Nephron (organoid): ENCODE measurements around the gene USP32.

Experiments
- H3K27ac Mint-ChIP-seq, 3 experiments: 2 replicates each; pipeline ENCODE4 v1.8.0; 2020; ENCODE audit warnings: mixed read lengths in 3 of 3, mild to moderate bottlenecking in 2 of 3, moderate library complexity in 1 of 3
- H3K27me3 Mint-ChIP-seq: 2 replicates; pipeline ENCODE4 v1.8.0; 2021; ENCODE audit warnings: low read depth, mild to moderate bottlenecking, moderate library complexity, mixed read lengths
- H3K36me3 Mint-ChIP-seq: 2 replicates; pipeline ENCODE4 v1.8.0; 2020; ENCODE audit warnings: low read depth, mixed read lengths
- H3K4me1 Mint-ChIP-seq: 2 replicates; pipeline ENCODE4 v1.8.0; 2020; ENCODE audit warnings: mixed read lengths
- H3K4me3 Mint-ChIP-seq, 3 experiments: 2 replicates each; pipeline ENCODE4 v1.8.0; 2020; ENCODE audit warnings: mild to moderate bottlenecking in 3 of 3, mixed read lengths in 3 of 3, moderate library complexity in 2 of 3
- H3K9me3 Mint-ChIP-seq: 2 replicates; pipeline ENCODE4 v1.8.0; 2020; ENCODE audit warnings: mixed read lengths
- TF ChIP-seq, protein P1 (sequence below), 3 experiments: fragments of 200-600 bp; sonication (generic); IDR thresholded peaks; one replicate each; pipeline ENCODE4 v1.5.0; 2021; ENCODE audit warnings: antibody characterized with exemption in 3 of 3; ENCODE audit not compliant: unreplicated experiment in 3 of 3

Gene USP32

DNA sequence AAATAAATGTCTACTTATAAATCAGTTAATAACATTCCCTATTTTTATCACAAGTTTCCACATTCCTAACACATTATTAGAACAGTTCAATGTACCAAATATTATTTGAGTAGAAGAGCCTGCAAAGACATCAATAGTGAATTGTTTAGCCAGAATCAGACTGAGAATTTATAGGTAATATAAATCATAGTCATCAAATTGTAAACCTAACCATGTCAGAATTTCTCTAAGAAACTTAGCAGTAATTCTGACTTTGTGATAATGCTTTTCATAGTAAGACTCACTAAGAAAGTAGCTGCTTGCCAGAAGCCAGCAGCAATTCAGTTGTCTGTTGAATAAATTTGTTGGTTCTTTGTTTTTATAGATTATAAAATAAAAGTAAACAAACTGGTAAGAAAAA is 111.3 kb downstream of the USP32 start:
- Mint-ChIP-seq H3K27ac (no peak overlapping the region), H3K4me3 (no peak overlapping the region), H3K4me1 (no peaks in the 10 kb centered on the region), H3K36me3 (peaks cover 8% of the 10 kb centered on the region), H3K27me3 (no peaks in the 10 kb centered on the region), H3K9me3 (no peaks in the 10 kb centered on the region)
- TF ChIP-seq, protein P1, sequence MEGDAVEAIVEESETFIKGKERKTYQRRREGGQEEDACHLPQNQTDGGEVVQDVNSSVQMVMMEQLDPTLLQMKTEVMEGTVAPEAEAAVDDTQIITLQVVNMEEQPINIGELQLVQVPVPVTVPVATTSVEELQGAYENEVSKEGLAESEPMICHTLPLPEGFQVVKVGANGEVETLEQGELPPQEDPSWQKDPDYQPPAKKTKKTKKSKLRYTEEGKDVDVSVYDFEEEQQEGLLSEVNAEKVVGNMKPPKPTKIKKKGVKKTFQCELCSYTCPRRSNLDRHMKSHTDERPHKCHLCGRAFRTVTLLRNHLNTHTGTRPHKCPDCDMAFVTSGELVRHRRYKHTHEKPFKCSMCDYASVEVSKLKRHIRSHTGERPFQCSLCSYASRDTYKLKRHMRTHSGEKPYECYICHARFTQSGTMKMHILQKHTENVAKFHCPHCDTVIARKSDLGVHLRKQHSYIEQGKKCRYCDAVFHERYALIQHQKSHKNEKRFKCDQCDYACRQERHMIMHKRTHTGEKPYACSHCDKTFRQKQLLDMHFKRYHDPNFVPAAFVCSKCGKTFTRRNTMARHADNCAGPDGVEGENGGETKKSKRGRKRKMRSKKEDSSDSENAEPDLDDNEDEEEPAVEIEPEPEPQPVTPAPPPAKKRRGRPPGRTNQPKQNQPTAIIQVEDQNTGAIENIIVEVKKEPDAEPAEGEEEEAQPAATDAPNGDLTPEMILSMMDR (IDR thresholded peaks at IDR 0.05; ENCODE audit: unreplicated experiment in 3 of 3): no peak

DNA sequence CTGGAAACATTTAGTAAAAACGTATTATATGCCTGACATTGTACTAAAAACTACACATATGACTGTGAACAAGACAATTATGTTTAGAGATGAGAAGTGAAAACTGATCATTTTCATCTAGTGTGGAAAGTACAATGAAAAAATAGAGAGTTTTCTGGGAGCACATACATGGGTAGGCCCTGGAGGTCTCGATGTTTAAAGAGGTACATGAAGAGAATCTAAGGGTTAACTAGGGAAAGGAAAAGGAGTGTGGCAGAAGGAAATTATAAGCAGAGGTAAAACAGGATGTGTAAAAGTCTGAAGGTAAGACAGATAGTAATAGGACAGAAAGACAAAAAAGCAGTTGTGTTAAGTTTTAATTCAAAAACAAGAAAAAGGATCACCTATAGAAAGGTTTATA is 113.7 kb downstream of the USP32 start:
- Mint-ChIP-seq H3K4me1 (no peaks in the 10 kb centered on the region), H3K9me3 (no peaks in the 10 kb centered on the region), H3K27me3 (no peaks in the 10 kb centered on the region), H3K36me3 (peaks cover 5% of the 10 kb centered on the region), H3K27ac (no peak overlapping the region), H3K4me3 (no peak overlapping the region)
- TF ChIP-seq, protein P1 (IDR thresholded peaks at IDR 0.05; ENCODE audit: unreplicated experiment in 3 of 3): no peak

DNA sequence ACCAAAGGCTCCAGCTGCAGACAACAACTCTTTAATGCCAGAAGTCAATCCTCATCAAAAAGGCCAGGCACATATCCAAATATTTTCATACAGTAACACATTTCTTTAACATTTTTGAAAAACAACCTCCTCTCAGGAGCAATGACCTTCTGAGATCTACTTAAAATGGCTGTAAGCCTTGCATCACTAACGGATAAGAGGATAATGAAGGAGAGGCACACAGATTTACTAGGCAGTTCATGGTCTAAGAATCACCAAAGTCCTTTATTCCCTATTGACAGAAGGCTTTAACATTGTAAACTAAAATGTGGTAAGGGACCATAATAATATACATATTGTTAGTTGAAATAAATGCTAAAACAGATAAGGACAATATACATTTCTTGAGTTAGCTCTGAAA is 114.7 kb downstream of the USP32 start:
- Mint-ChIP-seq H3K4me3 (no peak overlapping the region), H3K27me3 (no peaks in the 10 kb centered on the region), H3K27ac (no peak overlapping the region), H3K36me3 (peaks cover 5% of the 10 kb centered on the region), H3K4me1 (no peaks in the 10 kb centered on the region), H3K9me3 (no peaks in the 10 kb centered on the region)
- TF ChIP-seq, protein P1 (IDR thresholded peaks at IDR 0.05; ENCODE audit: unreplicated experiment in 3 of 3): no peak

DNA sequence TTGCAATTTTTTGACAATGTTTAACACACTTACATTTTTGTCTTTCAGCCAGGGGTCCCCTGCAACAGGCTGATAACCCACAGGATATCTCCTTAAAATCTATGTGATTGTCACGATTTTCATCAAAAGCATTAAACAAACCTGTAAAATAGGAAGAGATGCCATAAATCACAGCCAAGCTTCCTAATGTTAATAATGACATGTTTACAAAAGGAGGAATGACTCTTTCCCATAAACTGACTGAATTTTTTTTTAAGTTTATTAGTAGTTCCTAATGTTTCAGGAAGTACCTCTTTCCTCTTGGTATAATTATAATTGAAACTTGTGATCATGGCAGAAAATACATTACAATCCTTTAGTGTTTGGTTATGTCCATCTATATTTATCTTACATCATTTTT is 122.5 kb downstream of the USP32 start:
- Mint-ChIP-seq H3K27ac (no peak overlapping the region), H3K27me3 (no peaks in the 10 kb centered on the region), H3K4me1 (no peaks in the 10 kb centered on the region), H3K9me3 (no peaks in the 10 kb centered on the region), H3K4me3 (no peak overlapping the region), H3K36me3 (peaks cover 28% of the 10 kb centered on the region)
- TF ChIP-seq, protein P1 (IDR thresholded peaks at IDR 0.05; ENCODE audit: unreplicated experiment in 3 of 3): no peak

DNA sequence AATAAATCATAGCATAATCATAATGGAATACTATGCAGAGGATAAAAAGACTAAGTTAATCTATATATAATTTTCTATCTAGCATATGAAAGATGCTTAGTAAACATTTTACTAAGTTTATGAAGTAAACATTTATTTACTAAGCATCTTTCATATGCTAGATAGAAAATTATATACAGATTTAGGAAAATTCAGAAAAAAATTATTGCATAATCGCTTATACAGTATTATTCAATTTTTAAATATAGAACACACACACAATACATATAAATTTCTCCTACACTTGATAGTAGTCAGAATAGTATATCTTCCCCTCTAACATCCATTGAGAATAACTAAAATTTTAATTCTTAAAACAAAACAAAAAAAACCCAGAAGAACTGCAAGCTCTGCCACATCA is 131.4 kb downstream of the USP32 start:
- TF ChIP-seq, protein P1 (IDR thresholded peaks at IDR 0.05; ENCODE audit: unreplicated experiment in 3 of 3): no peak
- Mint-ChIP-seq H3K27me3 (no peaks in the 10 kb centered on the region), H3K36me3 (peaks cover 39% of the 10 kb centered on the region), H3K4me3 (no peak overlapping the region), H3K9me3 (no peaks in the 10 kb centered on the region), H3K27ac (no peak overlapping the region), H3K4me1 (no peaks in the 10 kb centered on the region)

DNA sequence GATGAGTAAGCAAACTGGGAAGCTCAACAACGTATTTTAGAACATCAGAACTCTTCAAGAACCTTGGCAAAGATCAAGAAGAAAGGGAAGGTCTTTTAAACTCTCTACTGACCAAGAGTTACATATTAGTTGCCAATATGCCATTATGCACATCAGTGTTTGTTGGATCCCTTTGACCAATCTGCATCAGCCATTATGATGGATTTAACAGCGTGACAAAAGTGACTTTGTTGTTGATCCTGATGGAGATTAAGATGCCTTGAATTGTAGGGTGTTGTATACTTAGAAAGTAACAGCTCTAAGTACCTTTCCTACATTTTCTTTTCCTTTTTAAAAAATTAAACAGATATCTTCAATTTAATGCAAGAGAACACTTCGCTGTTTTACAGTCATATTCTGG is 133.6 kb downstream of the USP32 start:
- H3K27ac Mint-ChIP-seq: no peak overlapping the region
- no peaks in the 10 kb centered on the region for H3K9me3 Mint-ChIP-seq
- peaks cover 36% of the 10 kb centered on the region for H3K36me3 Mint-ChIP-seq
- no peaks in the 10 kb centered on the region for H3K4me1 Mint-ChIP-seq
- H3K27me3 Mint-ChIP-seq: no peaks in the 10 kb centered on the region
- TF ChIP-seq, protein P1 (IDR thresholded peaks at IDR 0.05; ENCODE audit: unreplicated experiment in 3 of 3): no peak
- H3K4me3 Mint-ChIP-seq: no peak overlapping the region
